DND-41 (cell line): ENCODE measurements around the gene OR6N1.

Source experiments
- EZH2 ChIP-seq: IDR thresholded peaks from 3 replicates; pipeline ENCODE4 v1.6.1; 2012; ENCODE audit warnings: borderline replicate concordance, low read depth, mild to moderate bottlenecking, moderate library complexity, low read length, inconsistent platforms; ENCODE audit not compliant: severe bottlenecking
- TF ChIP-seq, protein P1 (sequence below): IDR thresholded peaks from 2 replicates; pipeline ENCODE4 v1.5.1; 2012; ENCODE audit warnings: borderline replicate concordance, low read length, moderate library complexity, mild to moderate bottlenecking; ENCODE audit not compliant: poor library complexity, severe bottlenecking; ENCODE audit errors: extremely low read depth

DNA sequence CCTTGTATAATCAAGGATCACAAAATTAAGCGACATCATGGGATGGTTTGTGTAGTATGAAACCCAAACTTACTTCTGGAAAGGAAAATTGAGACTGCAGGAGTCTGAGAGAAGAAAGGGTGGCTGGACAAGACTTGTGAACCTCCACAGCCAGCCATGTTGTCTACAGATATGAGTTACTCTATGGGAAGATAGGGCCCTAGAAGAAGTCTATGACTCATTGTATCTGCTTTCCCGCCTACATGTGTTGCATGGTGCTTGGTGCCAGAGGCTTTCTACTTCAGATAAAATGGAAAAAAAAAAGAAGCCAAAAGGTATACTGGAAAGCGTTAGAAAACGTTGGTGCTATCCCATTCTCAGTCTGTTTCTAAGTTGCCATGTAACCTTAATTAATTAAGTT, 27.7 kb upstream of the OR6N1 start:
- TF ChIP-seq, protein P1, sequence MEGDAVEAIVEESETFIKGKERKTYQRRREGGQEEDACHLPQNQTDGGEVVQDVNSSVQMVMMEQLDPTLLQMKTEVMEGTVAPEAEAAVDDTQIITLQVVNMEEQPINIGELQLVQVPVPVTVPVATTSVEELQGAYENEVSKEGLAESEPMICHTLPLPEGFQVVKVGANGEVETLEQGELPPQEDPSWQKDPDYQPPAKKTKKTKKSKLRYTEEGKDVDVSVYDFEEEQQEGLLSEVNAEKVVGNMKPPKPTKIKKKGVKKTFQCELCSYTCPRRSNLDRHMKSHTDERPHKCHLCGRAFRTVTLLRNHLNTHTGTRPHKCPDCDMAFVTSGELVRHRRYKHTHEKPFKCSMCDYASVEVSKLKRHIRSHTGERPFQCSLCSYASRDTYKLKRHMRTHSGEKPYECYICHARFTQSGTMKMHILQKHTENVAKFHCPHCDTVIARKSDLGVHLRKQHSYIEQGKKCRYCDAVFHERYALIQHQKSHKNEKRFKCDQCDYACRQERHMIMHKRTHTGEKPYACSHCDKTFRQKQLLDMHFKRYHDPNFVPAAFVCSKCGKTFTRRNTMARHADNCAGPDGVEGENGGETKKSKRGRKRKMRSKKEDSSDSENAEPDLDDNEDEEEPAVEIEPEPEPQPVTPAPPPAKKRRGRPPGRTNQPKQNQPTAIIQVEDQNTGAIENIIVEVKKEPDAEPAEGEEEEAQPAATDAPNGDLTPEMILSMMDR = no peak
- TF ChIP-seq EZH2 = no peak
